Mucosa of gallbladder (tissue), 1 donor: ENCODE results near the gene SULT4A1. TPM values are rescaled to one million over a fixed set of nuclear protein-coding genes. Genes with fewer than 3 reads are reported as not detected.

Experiments
- DNase-seq: peaks from one replicate; pipeline ENCODE4 v3.0.0-alpha.2; 2020; ENCODE audit warnings: low spot score
- total RNA-seq: library from RNA; stranded (reverse); gene quantifications from one replicate; pipeline ENCODE4 v1.2.1, GENCODE V29; 2021
- donor health status: DM: no; HTN: no; CAD: no.

SULT4A1 gene
- total RNA-seq, 1 donor from 2014 or later, result 0.43 TPM

- DNase-seq, result peak; percentile 94
Observed at GRCh38 chr22:43812149-43812842, 50.0 kb downstream of the SULT4A1 start, which contains the start of gene EFCAB6. TSS of gene EFCAB6 (minus strand) at chr22:43812305. CDS start at chr22:43782318, 29,987 bp downstream.

GRCh38 chr22:43811777-43812148 lies 50.5 kb downstream of the SULT4A1 start:
- no peak for DNase-seq

GRCh38 chr22:43802897-43803495 lies 59.3 kb downstream of the SULT4A1 start:
- no peak for DNase-seq

GRCh38 chr22:43800970-43801369 lies 61.3 kb downstream of the SULT4A1 start:
- DNase-seq, result no peak

GRCh38 chr22:43798492-43798891 lies 63.8 kb downstream of the SULT4A1 start:
- DNase-seq, result no peak

- DNase-seq, result no peak
Observed at GRCh38 chr22:43796567-43796966, 65.7 kb downstream of the SULT4A1 start.

- no peak for DNase-seq
Observed at GRCh38 chr22:43795320-43795719, 67.0 kb downstream of the SULT4A1 start.

GRCh38 chr22:43792905-43793304 lies 69.4 kb downstream of the SULT4A1 start:
- no peak for DNase-seq

- peak; percentile 63 for DNase-seq
Observed at GRCh38 chr22:43789452-43789851, 72.9 kb downstream of the SULT4A1 start.

GRCh38 chr22:43783777-43784176 lies 78.5 kb downstream of the SULT4A1 start:
- no peak for DNase-seq

- DNase-seq, result no peak
Observed at GRCh38 chr22:43782448-43782847, 79.9 kb downstream of the SULT4A1 start.

GRCh38 chr22:43777286-43777685 lies 85.0 kb downstream of the SULT4A1 start:
- no peak for DNase-seq

GRCh38 chr22:43776081-43776670 lies 86.1 kb downstream of the SULT4A1 start:
- DNase-seq, result no peak

Other genes starting within 250 kb of the SULT4A1 start
- gene EFCAB6, start 50.2 kb downstream of the SULT4A1 start, total RNA-seq, result 4.1 TPM
- not detected for gene PNPLA5, start 29.5 kb upstream of the SULT4A1 start, total RNA-seq
- gene PNPLA3, start 61.3 kb upstream of the SULT4A1 start, total RNA-seq, result 11.4 TPM
- 51.8 TPM for gene SAMM50, start 92.9 kb upstream of the SULT4A1 start, total RNA-seq
- 16.5 TPM for gene PARVB, start 161.8 kb upstream of the SULT4A1 start, total RNA-seq